GM19239 (cell line): ENCODE data around the gene FAM200A.
"Not testable (repeated sequence)": the region's sequence is repeated elsewhere in the genome, so short reads cannot be mapped to it uniquely, and the experiment has no call there.

Experiments
- DNase-seq: peaks from one replicate; pipeline ENCODE4 v3.0.0; 2011; ENCODE audit warnings: low spot score; ENCODE audit not compliant: insufficient read length
- FAIRE-seq: peaks from 2 replicates; lab custom pipeline; 2011; peaks lifted over from hg19 to GRCh38; lab: Jason Lieb, UNC

Gene FAM200A

GRCh38 chr7:99551767-99552463, at the start of gene FAM200A:
Gene FAM200A, minus strand, starts transcription at chr7:99552114. Its CDS starts 3,707 bp downstream, at chr7:99548407.
- FAIRE-seq (peak; percentile 98), DNase-seq (peak; percentile 91)

- FAIRE-seq = no peak
These were observed 47.9 kb upstream of the FAM200A start for GRCh38 chr7:99599836-99600235.

GRCh38 chr7:99597762-99598501, 46.0 kb upstream of the FAM200A start, which contains the start of gene TMEM225B:
Gene TMEM225B, plus strand, starts transcription at chr7:99598267. Its CDS starts 6,122 bp downstream, at chr7:99604389.
- DNase-seq (no peak), FAIRE-seq (no peak)

More at GRCh38 chr7:99599836-99600235, 47.9 kb upstream of the FAM200A start:
- no peak for DNase-seq

- no peak for FAIRE-seq
These were observed 44.6 kb upstream of the FAM200A start for GRCh38 chr7:99596408-99596955.

GRCh38 chr7:99594948-99595745, 43.2 kb upstream of the FAM200A start:
- no peak for FAIRE-seq
- no peak for DNase-seq

More at GRCh38 chr7:99596408-99596955, 44.6 kb upstream of the FAM200A start:
- no peak for DNase-seq

GRCh38 chr7:99588868-99589267, 37.0 kb upstream of the FAM200A start:
- no peak for FAIRE-seq
- DNase-seq = no peak

GRCh38 chr7:99580778-99581332, 28.9 kb upstream of the FAM200A start:
- DNase-seq, FAIRE-seq: not testable (repeated sequence)

GRCh38 chr7:99579956-99580777, 28.3 kb upstream of the FAM200A start:
- DNase-seq (no peak), FAIRE-seq (no peak)

GRCh38 chr7:99579281-99579955, 27.5 kb upstream of the FAM200A start:
- FAIRE-seq (no peak), DNase-seq (no peak)

GRCh38 chr7:99576251-99576650, 24.3 kb upstream of the FAM200A start:
- FAIRE-seq (no peak), DNase-seq (no peak)

- DNase-seq (no peak), FAIRE-seq (no peak)
These were observed 21.3 kb upstream of the FAM200A start for GRCh38 chr7:99573257-99573656.

- FAIRE-seq = no peak
- no peak for DNase-seq
These were observed 19.9 kb upstream of the FAM200A start for GRCh38 chr7:99571768-99572167.

- not testable (repeated sequence) for FAIRE-seq
These were observed 16.9 kb upstream of the FAM200A start for GRCh38 chr7:99568770-99569169.

GRCh38 chr7:99563650-99564049, 11.7 kb upstream of the FAM200A start:
- no peak for DNase-seq
- FAIRE-seq = no peak

More at GRCh38 chr7:99568770-99569169, 16.9 kb upstream of the FAM200A start:
- not testable (repeated sequence) for DNase-seq

- FAIRE-seq (no peak), DNase-seq (no peak)
These were observed 10.9 kb upstream of the FAM200A start for GRCh38 chr7:99562832-99563231.

- no peak for DNase-seq
- no peak for FAIRE-seq
These were observed 10.3 kb upstream of the FAM200A start for GRCh38 chr7:99562114-99562784.

GRCh38 chr7:99561737-99562051, 9.8 kb upstream of the FAM200A start:
- DNase-seq = no peak
- FAIRE-seq = no peak
